Esophagus squamous epithelium (tissue), 4 donors: ENCODE data around the gene SMAD3.

ENCODE experiments used
- CTCF ChIP-seq, 6 experiments: fragments of 450-650 bp in 4 of 6; fragments of 200-600 bp in 2 of 6; sonication (generic) in 2 of 6; IDR thresholded peaks; one replicate each; pipeline ENCODE4 v1.5.1; 2016 to 2019; ENCODE audit warnings: antibody characterized with exemption in 6 of 6, mild to moderate bottlenecking in 4 of 6, moderate library complexity in 4 of 6
- POLR2A ChIP-seq, 4 donors: fragments of 450-650 bp; IDR thresholded peaks; one replicate each; pipeline ENCODE4 v1.6.1; 2017; ENCODE audit warnings: antibody characterized with exemption in 4 of 4, mild to moderate bottlenecking in 4 of 4, moderate library complexity in 3 of 4

GRCh38 chr15:67097424-67097823 is 32.0 kb downstream of the SMAD3 start:
- TF ChIP-seq CTCF (IDR thresholded peaks at IDR 0.05) (no peak), POLR2A (IDR thresholded peaks at IDR 0.05) (no peak)
